HL-60 (cell line): ENCODE data around the gene JDP2.

ENCODE experiments used
- DNase-seq, 2 experiments: peaks; one replicate each; pipeline ENCODE4 v3.0.0-alpha.2; 2010 to 2020; ENCODE audit warnings: low read depth in 1 of 2, low spot score in 1 of 2
- H3K27ac ChIP-seq: fragments of 250-450 bp; sonication (Bioruptor Pico); replicated peaks from 2 replicates; pipeline ENCODE4 v1.5.1; 2020; ENCODE audit warnings: mild to moderate bottlenecking, moderate library complexity
- H3K27me3 ChIP-seq: fragments of 250-450 bp; sonication (Bioruptor Pico); 2 replicates; pipeline ENCODE4 v1.5.1; 2021; ENCODE audit warnings: mild to moderate bottlenecking, moderate library complexity; ENCODE audit not compliant: insufficient read depth, poor library complexity, severe bottlenecking
- H3K4me3 ChIP-seq: replicated peaks from 2 replicates; pipeline ENCODE4 v1.5.1; 2011; ENCODE audit warnings: mild to moderate bottlenecking, control low read depth, low read length; ENCODE audit not compliant: insufficient read depth
- GABPA ChIP-seq: IDR thresholded peaks from 2 replicates; pipeline ENCODE4 v1.6.1; 2012; ENCODE audit warnings: low read depth
- POLR2AphosphoS5 ChIP-seq: IDR thresholded peaks from 2 replicates; pipeline ENCODE4 v1.6.1; 2012; ENCODE audit warnings: low read depth
- SPI1 ChIP-seq: IDR thresholded peaks from 2 replicates; pipeline ENCODE4 v1.6.1; 2012; ENCODE audit warnings: low read depth, mild to moderate bottlenecking, borderline replicate concordance
- TF ChIP-seq, protein P1 (sequence below): IDR thresholded peaks from one replicate; pipeline ENCODE4 v1.5.1; 2011; ENCODE audit warnings: low read length, control low read depth, inconsistent platforms; ENCODE audit not compliant: insufficient read depth
- TF ChIP-seq, protein P2 (sequence below): IDR thresholded peaks from 2 replicates; pipeline ENCODE4 v1.6.1; 2012; ENCODE audit warnings: low read depth; ENCODE audit not compliant: insufficient replicate concordance

JDP2 gene

GRCh38 chr14:75431827-75432226 is 4.0 kb downstream of the JDP2 start:
- Histone ChIP-seq H3K27me3 (no peaks in the 10 kb centered on the region), H3K27ac (no peak overlapping the region), H3K4me3 (no peak overlapping the region)
- DNase-seq = no peak
- TF ChIP-seq SPI1 = no peak

GRCh38 chr14:75432411-75432810 is 4.6 kb downstream of the JDP2 start:
- TF ChIP-seq, protein P1, sequence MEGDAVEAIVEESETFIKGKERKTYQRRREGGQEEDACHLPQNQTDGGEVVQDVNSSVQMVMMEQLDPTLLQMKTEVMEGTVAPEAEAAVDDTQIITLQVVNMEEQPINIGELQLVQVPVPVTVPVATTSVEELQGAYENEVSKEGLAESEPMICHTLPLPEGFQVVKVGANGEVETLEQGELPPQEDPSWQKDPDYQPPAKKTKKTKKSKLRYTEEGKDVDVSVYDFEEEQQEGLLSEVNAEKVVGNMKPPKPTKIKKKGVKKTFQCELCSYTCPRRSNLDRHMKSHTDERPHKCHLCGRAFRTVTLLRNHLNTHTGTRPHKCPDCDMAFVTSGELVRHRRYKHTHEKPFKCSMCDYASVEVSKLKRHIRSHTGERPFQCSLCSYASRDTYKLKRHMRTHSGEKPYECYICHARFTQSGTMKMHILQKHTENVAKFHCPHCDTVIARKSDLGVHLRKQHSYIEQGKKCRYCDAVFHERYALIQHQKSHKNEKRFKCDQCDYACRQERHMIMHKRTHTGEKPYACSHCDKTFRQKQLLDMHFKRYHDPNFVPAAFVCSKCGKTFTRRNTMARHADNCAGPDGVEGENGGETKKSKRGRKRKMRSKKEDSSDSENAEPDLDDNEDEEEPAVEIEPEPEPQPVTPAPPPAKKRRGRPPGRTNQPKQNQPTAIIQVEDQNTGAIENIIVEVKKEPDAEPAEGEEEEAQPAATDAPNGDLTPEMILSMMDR = no peak
- TF ChIP-seq GABPA (no peak), SPI1 (no peak), POLR2AphosphoS5 (no peak)
- TF ChIP-seq, protein P2, sequence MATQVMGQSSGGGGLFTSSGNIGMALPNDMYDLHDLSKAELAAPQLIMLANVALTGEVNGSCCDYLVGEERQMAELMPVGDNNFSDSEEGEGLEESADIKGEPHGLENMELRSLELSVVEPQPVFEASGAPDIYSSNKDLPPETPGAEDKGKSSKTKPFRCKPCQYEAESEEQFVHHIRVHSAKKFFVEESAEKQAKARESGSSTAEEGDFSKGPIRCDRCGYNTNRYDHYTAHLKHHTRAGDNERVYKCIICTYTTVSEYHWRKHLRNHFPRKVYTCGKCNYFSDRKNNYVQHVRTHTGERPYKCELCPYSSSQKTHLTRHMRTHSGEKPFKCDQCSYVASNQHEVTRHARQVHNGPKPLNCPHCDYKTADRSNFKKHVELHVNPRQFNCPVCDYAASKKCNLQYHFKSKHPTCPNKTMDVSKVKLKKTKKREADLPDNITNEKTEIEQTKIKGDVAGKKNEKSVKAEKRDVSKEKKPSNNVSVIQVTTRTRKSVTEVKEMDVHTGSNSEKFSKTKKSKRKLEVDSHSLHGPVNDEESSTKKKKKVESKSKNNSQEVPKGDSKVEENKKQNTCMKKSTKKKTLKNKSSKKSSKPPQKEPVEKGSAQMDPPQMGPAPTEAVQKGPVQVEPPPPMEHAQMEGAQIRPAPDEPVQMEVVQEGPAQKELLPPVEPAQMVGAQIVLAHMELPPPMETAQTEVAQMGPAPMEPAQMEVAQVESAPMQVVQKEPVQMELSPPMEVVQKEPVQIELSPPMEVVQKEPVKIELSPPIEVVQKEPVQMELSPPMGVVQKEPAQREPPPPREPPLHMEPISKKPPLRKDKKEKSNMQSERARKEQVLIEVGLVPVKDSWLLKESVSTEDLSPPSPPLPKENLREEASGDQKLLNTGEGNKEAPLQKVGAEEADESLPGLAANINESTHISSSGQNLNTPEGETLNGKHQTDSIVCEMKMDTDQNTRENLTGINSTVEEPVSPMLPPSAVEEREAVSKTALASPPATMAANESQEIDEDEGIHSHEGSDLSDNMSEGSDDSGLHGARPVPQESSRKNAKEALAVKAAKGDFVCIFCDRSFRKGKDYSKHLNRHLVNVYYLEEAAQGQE = no peak

GRCh38 chr14:75433631-75434071 is 5.8 kb downstream of the JDP2 start:
- no peak for DNase-seq
- TF ChIP-seq SPI1 = no peak
- no peak for TF ChIP-seq GABPA
- TF ChIP-seq POLR2AphosphoS5 = no peak
- TF ChIP-seq, protein P2 = no peak
- TF ChIP-seq, protein P1 = no peak
- H3K27me3 ChIP-seq = no peaks in the 10 kb centered on the region
- no peak overlapping the region for H3K4me3 ChIP-seq
- H3K27ac ChIP-seq = no peak overlapping the region

More at GRCh38 chr14:75432411-75432810, 4.6 kb downstream of the JDP2 start:
- no peaks in the 10 kb centered on the region for H3K27me3 ChIP-seq
- no peak for DNase-seq
- H3K27ac ChIP-seq = no peak overlapping the region
- H3K4me3 ChIP-seq = no peak overlapping the region

DNA sequence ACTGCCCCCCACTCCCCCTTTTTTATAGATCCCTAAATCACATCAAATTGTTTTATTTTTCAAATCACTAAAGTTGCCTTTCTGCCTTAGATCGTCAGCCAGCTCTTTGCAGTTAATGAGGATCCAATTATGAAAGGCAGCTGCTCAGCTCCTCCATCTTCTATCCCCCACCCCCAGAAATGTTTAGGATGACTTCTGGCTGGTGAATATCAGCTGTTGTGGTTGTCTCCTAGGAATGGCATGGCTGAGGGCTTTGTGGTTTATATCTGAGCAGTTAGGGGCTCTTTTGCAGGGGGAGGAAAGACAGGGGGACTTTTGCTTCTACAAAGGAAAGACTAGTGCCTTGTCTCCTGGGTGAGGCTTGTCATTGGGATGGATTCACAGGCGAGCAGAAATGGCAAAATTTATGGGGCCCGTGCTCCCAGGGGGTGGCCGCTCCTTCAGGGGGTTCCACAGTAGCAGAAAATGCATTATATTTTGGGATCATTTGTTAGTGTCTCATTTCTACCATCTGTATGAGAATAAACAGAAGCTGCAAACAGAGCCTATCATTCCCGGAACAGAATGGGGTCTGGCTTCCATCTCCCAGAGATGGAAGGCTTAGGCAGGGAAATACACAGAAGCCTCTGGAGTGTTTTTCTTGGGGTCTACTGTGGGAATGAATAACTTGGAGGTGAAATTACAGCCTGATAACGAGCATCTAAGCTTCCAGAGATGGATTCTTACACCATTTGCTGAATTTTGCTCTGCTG is 6.5 kb downstream of the JDP2 start:
- no peak for DNase-seq
- no peak overlapping the region for H3K27ac ChIP-seq
- no peaks in the 10 kb centered on the region for H3K27me3 ChIP-seq
- no peak for TF ChIP-seq POLR2AphosphoS5
- TF ChIP-seq, protein P2 = no peak
- TF ChIP-seq GABPA = no peak
- TF ChIP-seq, protein P1 = no peak
- H3K4me3 ChIP-seq = no peak overlapping the region
